ENCODE results near the gene UXT.

UXT gene

GRCh38 chrX:47613082-47613481, 45.9 kb downstream of the UXT start:
- no peak for TF ChIP-seq RARB (CRISPR knock-in tag; IDR thresholded peaks at IDR 0.05)
- TF ChIP-seq CSRNP3 (CRISPR knock-in tag; IDR thresholded peaks at IDR 0.05), result no peak
- TF ChIP-seq ZNF70 (CRISPR knock-in tag; IDR thresholded peaks at IDR 0.05), result no peak
- no peak for TF ChIP-seq GLIS3 (CRISPR knock-in tag; IDR thresholded peaks at IDR 0.05)
- no peak for TF ChIP-seq TSHZ2 (CRISPR knock-in tag; IDR thresholded peaks at IDR 0.05)
- TF ChIP-seq ISL1 (CRISPR knock-in tag; IDR thresholded peaks at IDR 0.05), result no peak
- no peak for TF ChIP-seq ZFP3 (CRISPR knock-in tag; IDR thresholded peaks at IDR 0.05)
- TF ChIP-seq PATZ1 (CRISPR knock-in tag; IDR thresholded peaks at IDR 0.05; ENCODE audit: borderline replicate concordance), result no peak
- TF ChIP-seq PPARA (CRISPR knock-in tag; IDR thresholded peaks at IDR 0.05; ENCODE audit: borderline replicate concordance), result no peak
- TF ChIP-seq ZC3H10 (CRISPR knock-in tag; IDR thresholded peaks at IDR 0.05), result no peak
- TF ChIP-seq ZNF565 (CRISPR knock-in tag; conservative IDR thresholded peaks at IDR 0.05; ENCODE audit: low read depth), result no peak
- TF ChIP-seq TOX (CRISPR knock-in tag; IDR thresholded peaks at IDR 0.05; ENCODE audit: borderline replicate concordance), result no peak
- no peak for ATAC-seq

GRCh38 chrX:47612418-47612817, 46.6 kb downstream of the UXT start:
- no peak for ATAC-seq
- no peak for TF ChIP-seq RARB (CRISPR knock-in tag; IDR thresholded peaks at IDR 0.05)
- no peak for TF ChIP-seq SNAI2 (CRISPR knock-in tag; IDR thresholded peaks at IDR 0.05)
- no peak for TF ChIP-seq ZC3H10 (CRISPR knock-in tag; IDR thresholded peaks at IDR 0.05)
- no peak for TF ChIP-seq PATZ1 (CRISPR knock-in tag; IDR thresholded peaks at IDR 0.05; ENCODE audit: borderline replicate concordance)
- no peak for TF ChIP-seq CSDC2 (CRISPR knock-in tag; IDR thresholded peaks at IDR 0.05)
- no peak for TF ChIP-seq TSHZ2 (CRISPR knock-in tag; IDR thresholded peaks at IDR 0.05)
- TF ChIP-seq CREB5 (CRISPR knock-in tag; IDR thresholded peaks at IDR 0.05; ENCODE audit: low read depth), result no peak
- TF ChIP-seq ARNTL (CRISPR knock-in tag; IDR thresholded peaks at IDR 0.05; ENCODE audit: borderline replicate concordance, low read depth), result no peak
- TF ChIP-seq POU6F1 (CRISPR knock-in tag; IDR thresholded peaks at IDR 0.05; ENCODE audit: borderline replicate concordance, low read depth), result no peak
- TF ChIP-seq ESRRG (CRISPR knock-in tag; IDR thresholded peaks at IDR 0.05), result no peak
- TF ChIP-seq TCF4 (CRISPR knock-in tag; IDR thresholded peaks at IDR 0.05; ENCODE audit: borderline replicate concordance), result no peak
- TF ChIP-seq CSRNP3 (CRISPR knock-in tag; IDR thresholded peaks at IDR 0.05), result no peak
- no peak for TF ChIP-seq OSR1 (CRISPR knock-in tag; IDR thresholded peaks at IDR 0.05)
